Stimulated activated CD4-positive, alpha-beta T cell treated with anti-CD3 and anti-CD28 coated beads, Interleukin-2, amount 100 ng/mL, for 24 hours (primary cell): ENCODE measurements around the gene DCBLD1.
"Not testable (repeated sequence)": the region's sequence is repeated elsewhere in the genome, so short reads cannot be mapped to it uniquely, and the experiment has no call there.

Experiments used
- DNase-seq, 2 donors: peaks; one replicate each; pipeline ENCODE4 v3.0.0-alpha.2; 2020

DCBLD1 gene

GRCh38 chr6:117482240-117483003 is at the start of gene DCBLD1:
Gene DCBLD1 (plus strand): TSS chr6:117482674. CDS start chr6:117482782, 108 bp downstream.
- peak; percentile 57 to 68 for DNase-seq

GRCh38 chr6:117440706-117441525 is 41.6 kb upstream of the DCBLD1 start:
- no peak for DNase-seq

- DNase-seq, result no peak
Observed at GRCh38 chr6:117441824-117442264, 40.6 kb upstream of the DCBLD1 start.

GRCh38 chr6:117442313-117442712 is 40.2 kb upstream of the DCBLD1 start:
- not testable (repeated sequence) for DNase-seq

- DNase-seq, result no peak
Observed at GRCh38 chr6:117444600-117444999, 37.9 kb upstream of the DCBLD1 start.

GRCh38 chr6:117446861-117447260 is 35.6 kb upstream of the DCBLD1 start:
- no peak for DNase-seq

- no peak for DNase-seq
Observed at GRCh38 chr6:117448011-117448410, 34.5 kb upstream of the DCBLD1 start.

GRCh38 chr6:117448732-117449485 is 33.6 kb upstream of the DCBLD1 start:
- DNase-seq, result no peak

GRCh38 chr6:117449549-117450439 is 32.7 kb upstream of the DCBLD1 start:
- DNase-seq, result peak; percentile 58 to 69

GRCh38 chr6:117451671-117452070 is 30.8 kb upstream of the DCBLD1 start:
- DNase-seq, result no peak

- no peak for DNase-seq
Observed at GRCh38 chr6:117456250-117456649, 26.2 kb upstream of the DCBLD1 start.

GRCh38 chr6:117456998-117457397 is 25.5 kb upstream of the DCBLD1 start:
- DNase-seq, result no peak

GRCh38 chr6:117459204-117459944 is 23.1 kb upstream of the DCBLD1 start:
- DNase-seq, result no peak

GRCh38 chr6:117463762-117464665 is 18.5 kb upstream of the DCBLD1 start:
- DNase-seq, result no peak

- no peak for DNase-seq
Observed at GRCh38 chr6:117464700-117465099, 17.8 kb upstream of the DCBLD1 start.

GRCh38 chr6:117465691-117466090 is 16.8 kb upstream of the DCBLD1 start:
- DNase-seq, result no peak

- DNase-seq, result no peak
Observed at GRCh38 chr6:117467876-117468275, 14.6 kb upstream of the DCBLD1 start.

- not testable (repeated sequence) for DNase-seq
Observed at GRCh38 chr6:117468527-117468926, 13.9 kb upstream of the DCBLD1 start.

GRCh38 chr6:117469356-117469755 is 13.1 kb upstream of the DCBLD1 start:
- no peak for DNase-seq

- no peak for DNase-seq
Observed at GRCh38 chr6:117469791-117470190, 12.7 kb upstream of the DCBLD1 start.
